Heart right ventricle (tissue), 16 donors: Measurements from ENCODE around the gene ANKRD6. TPM values are rescaled to one million over a fixed set of nuclear protein-coding genes. Genes with fewer than 3 reads are reported as not detected.
A peak's percentile ranks its signal among the peaks of the same experiment; 100 is the strongest.

Experiments used
- ATAC-seq, 8 donors: fragments of 200-7000 bp; cut with Tn5 transposase; one replicate each; pipeline ENCODE4 v1.9.1; 2020; ENCODE audit warnings: mild to moderate bottlenecking in 8 of 8, moderate library complexity in 8 of 8, moderate number of reproducible peaks in 1 of 8
- DNase-seq, 2 donors: peaks; one replicate each; pipeline ENCODE4 v3.0.0-alpha.2; 2020
- H3K27ac ChIP-seq, 10 donors: fragments of 200-600 bp; sonication (generic) in 2 of 10; one replicate each; pipeline versions ENCODE4 v1.5.0 to v1.8.0; 2020 to 2022; ENCODE audit warnings: mild to moderate bottlenecking in 3 of 10
- H3K27me3 ChIP-seq, 7 donors: fragments of 200-600 bp; one replicate each; pipeline ENCODE4 v1.8.0; 2021 to 2022; ENCODE audit warnings: mild to moderate bottlenecking in 2 of 7
- H3K36me3 ChIP-seq, 9 donors: fragments of 200-600 bp; sonication (generic) in 1 of 9; one replicate each; pipeline versions ENCODE4 v1.5.0 to v1.8.0; 2020 to 2022; ENCODE audit warnings: mild to moderate bottlenecking in 2 of 9
- H3K4me1 ChIP-seq, 9 donors: fragments of 200-600 bp; sonication (generic) in 1 of 9; one replicate each; pipeline versions ENCODE4 v1.5.0 to v1.8.0; 2020 to 2022; ENCODE audit warnings: mild to moderate bottlenecking in 4 of 9
- H3K4me3 ChIP-seq, 10 donors: fragments of 200-600 bp; sonication (generic) in 2 of 10; one replicate each; pipeline versions ENCODE4 v1.5.0 to v1.8.0; 2020 to 2022; ENCODE audit warnings: mild to moderate bottlenecking in 7 of 10, moderate library complexity in 2 of 10
- H3K9me3 ChIP-seq, 11 donors: fragments of 200-600 bp in 10 of 11; sonication (generic) in 2 of 11; one replicate each; pipeline versions ENCODE4 v1.5.0 to v1.8.0; 2013 to 2022; ENCODE audit warnings: mild to moderate bottlenecking in 2 of 11, control low read depth in 1 of 11, moderate library complexity in 1 of 11
- CTCF ChIP-seq, 9 donors: fragments of 200-600 bp; sonication (generic) in 2 of 9; IDR thresholded peaks; one replicate each; pipeline versions ENCODE4 v1.5.0 to v1.8.0; 2021 to 2022; ENCODE audit warnings: antibody characterized with exemption in 9 of 9, mild to moderate bottlenecking in 5 of 9, moderate library complexity in 1 of 9
- WGBS, 2 donors: extraction: QIAGEN DNeasy Blood & Tissue Kit; methylation state at CpG; one replicate each; pipeline ENCODE4 v1.1.7; 2013; ENCODE audit warnings: inconsistent platforms in 1 of 2; 5-methylcytosine and 5-hydroxymethylcytosine counted together
- intact Hi-C, 10 donors: fragments of 100-400 bp; cut with DNase I; formaldehyde crosslinking; loops; one replicate each; pipeline versions ENCODE4 v1.11.1 to v1.14.2; 2022
- polyA plus RNA-seq, 2 donors: library from polyadenylated mRNA; stranded (reverse); fragments of 200-250 nt; gene quantifications; one replicate each; pipeline ENCODE4 v1.2.3, GENCODE V29; 2013
- total RNA-seq, 10 donors: library from RNA; stranded (reverse); fragmentation: NEBNext Ultra II Directional in 3 of 10; extraction: Animal tissue kit (Norgen Biotek cat#: 25700) in 3 of 10; gene quantifications; one replicate each; pipeline versions ENCODE4 v1.2.1 to v1.2.4, GENCODE V29; 2021 to 2023
- donor health status: Arrhythmogenic right ventricular cardiomyopathy.
- donor health status: ischemic (EF 13 %, LVEDD 7.1; RV severe dilation, severe dysfunction).
- donor health status: healthy with polysubstance abuse.
- donor health status: DM: no; HTN: yes; CAD: no.
- donor health status: DM: no; HTN: no; CAD: no.
- donor health status: ischemic (EF 25% LVEDD 6.9; RV normal size, moderate dysfunction).
- donor health status: ischemic (EF 25% LVEDD 5.7; RV mildly dilated, moderate dysfunction).
- donor health status: healthy.
- donor health status: DM: yes; HTN: yes; CAD: no.
- donor health status: Ischemic cardiomyopathy.
- donor health status: ischemic (EF 35%, LVEDD 5.7; RV mildly dilated, moderate dysfunction).
- donor health status: nonischemic (EF 11% LVEDD 7.7; RV severe dilation, severe dysfunction).
- donor health status: DM: yes; HTN: yes; CAD: no.
- donor health status: PGD.
- donor health status: ischemic (EF 29% LVEDD 5.4; RV normal size, mild dysfunction).
- donor health status: nonischemic (EF 23%, LVEDD 6.1; RV moderate dilation, normal function).

ANKRD6 gene
- total and polyA plus RNA-seq, 12 donors, result 2.0 to 18.2 (median 9.6) TPM

DNA sequence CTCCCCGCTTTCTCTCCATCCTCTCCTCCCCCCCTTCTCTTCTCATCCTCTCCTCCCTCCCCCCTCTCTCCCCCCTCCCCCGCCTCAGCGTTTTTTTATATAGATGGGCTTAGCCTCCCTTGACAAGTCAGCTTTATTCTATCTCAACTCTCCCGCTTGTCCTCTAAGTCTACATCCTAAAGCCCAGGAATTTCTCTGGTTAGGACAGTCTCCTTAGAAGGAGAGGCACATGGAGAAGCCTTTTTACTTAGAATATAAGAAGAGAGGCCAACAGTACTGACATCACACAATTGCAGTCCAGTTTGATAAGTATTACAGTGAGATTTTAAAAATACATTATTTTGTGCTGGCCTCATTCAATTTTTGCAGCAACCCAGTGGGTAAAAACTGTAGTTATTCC is 122.1 kb downstream of the ANKRD6 start:
- H3K27me3 ChIP-seq, result no peaks in the 10 kb centered on the region
- WGBS, 2 donors, result 71 to 78% methylated on average over 3 to 4 of the region's 4 CpGs
- H3K27ac ChIP-seq, result no peak overlapping the region
- H3K4me3 ChIP-seq, result no peak overlapping the region
- peaks cover 0 to 8% (median 0%) of the 10 kb centered on the region in 11 donors for H3K9me3 ChIP-seq
- no peak for DNase-seq
- no peaks in the 10 kb centered on the region for H3K36me3 ChIP-seq
- no peak for ATAC-seq
- H3K4me1 ChIP-seq, result peaks cover 0 to 10% (median 0%) of the 10 kb centered on the region in 9 donors
- TF ChIP-seq CTCF (IDR thresholded peaks at IDR 0.05), result no peak
- intact Hi-C loops, result no loop called here

DNA sequence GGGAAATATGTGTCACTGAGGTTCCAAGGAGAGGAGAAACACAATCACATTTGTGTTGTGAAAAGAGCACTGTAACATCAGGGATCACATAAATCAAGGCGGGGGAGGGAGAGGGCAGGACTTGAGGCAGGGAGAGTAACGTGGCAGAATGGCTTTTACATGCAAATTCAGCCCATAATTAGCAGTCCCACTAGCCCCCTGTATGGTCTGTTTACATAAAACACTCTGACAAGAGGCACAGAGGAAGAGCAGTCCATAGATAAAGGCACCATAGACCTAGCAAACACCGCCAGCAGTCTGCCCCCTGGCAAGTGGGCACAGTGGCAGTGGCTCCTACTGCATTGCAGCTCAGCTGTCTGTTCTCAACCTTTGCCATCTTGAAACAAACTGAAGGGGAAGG is 122.9 kb downstream of the ANKRD6 start:
- Histone ChIP-seq H3K27ac (no peak overlapping the region), H3K4me1 (peaks cover 0 to 10% (median 0%) of the 10 kb centered on the region in 9 donors), H3K4me3 (no peak overlapping the region), H3K9me3 (peaks cover 0 to 8% (median 0%) of the 10 kb centered on the region in 11 donors), H3K36me3 (no peaks in the 10 kb centered on the region), H3K27me3 (no peaks in the 10 kb centered on the region)
- DNase-seq, result no peak
- ATAC-seq, result no peak
- 73 to 83% methylated on average over 3 of the region's 3 CpGs for WGBS, 2 donors
- intact Hi-C loops, result no loop called here
- TF ChIP-seq CTCF (IDR thresholded peaks at IDR 0.05), result no peak

DNA sequence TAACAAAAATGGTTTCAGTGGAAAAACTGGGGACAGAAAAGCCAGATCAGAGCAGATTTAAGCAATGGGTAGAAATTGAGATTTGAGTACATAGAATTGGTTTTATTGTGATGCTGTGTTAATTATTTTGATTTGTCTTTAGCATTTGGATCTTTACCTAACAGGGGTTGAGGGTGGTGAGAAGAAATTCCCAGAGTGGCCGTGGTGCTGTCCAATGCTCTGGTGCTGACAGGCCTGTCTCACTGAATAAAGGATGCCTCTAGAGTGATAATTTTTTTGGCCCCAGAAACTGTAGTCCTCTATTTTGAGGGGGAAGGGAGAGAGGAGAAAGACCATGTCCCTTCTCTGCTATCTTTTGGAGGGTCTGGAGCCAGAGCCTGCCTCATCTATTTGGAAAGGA is 126.5 kb downstream of the ANKRD6 start:
- Histone ChIP-seq H3K27me3 (no peaks in the 10 kb centered on the region), H3K36me3 (no peaks in the 10 kb centered on the region), H3K27ac (no peak overlapping the region), H3K9me3 (peaks cover 0 to 8% (median 0%) of the 10 kb centered on the region in 11 donors), H3K4me1 (peaks cover 0 to 4% (median 0%) of the 10 kb centered on the region in 9 donors), H3K4me3 (no peak overlapping the region)
- WGBS, 2 donors, result 73 to 79% methylated on average over 1 of the region's 1 CpG
- no peak for TF ChIP-seq CTCF (IDR thresholded peaks at IDR 0.05)
- ATAC-seq (no peak), DNase-seq (no peak)
- intact Hi-C loops, result no loop called here

DNA sequence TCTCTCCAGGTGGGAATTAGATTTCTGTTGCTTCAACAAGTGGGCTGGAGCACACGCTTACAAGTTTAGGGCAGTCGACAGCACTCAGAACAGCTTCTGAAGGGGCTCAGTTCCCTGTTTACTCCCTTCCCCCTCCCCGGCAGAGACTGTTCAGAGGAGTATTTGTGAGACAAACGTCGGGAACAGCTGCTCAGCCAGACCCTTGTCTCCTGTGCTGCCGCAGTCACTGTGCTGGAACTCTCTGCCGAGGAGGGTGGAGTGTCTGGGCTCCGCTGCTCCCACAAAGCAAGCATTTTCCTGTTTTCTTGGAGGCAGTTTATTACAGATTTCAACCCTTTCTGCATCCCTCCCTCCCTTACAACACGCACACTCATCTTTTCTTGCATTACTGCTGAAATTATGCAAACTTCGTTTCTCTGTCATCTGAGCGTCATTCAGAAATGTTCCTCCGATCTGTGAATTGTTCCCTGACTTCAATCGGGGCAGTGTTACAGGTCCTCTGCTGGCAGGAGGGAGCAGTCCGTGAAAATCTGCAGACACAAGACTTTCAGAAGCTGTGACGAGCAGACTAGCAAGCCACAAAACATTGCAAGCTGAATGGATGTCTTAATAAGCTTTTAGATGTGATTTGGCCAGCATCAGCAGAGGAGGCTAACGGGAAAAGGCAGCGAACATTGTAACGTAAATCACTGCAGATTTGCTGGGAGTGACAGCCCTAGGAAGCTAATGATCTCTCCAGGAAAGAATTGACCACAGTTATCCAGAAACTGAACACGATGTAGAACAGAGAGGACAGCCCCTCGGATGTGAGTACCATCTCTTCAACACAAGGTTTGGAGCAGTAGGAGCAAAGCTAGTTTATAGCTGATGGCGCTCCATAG is 129.4 kb downstream of the ANKRD6 start:
- TF ChIP-seq CTCF (IDR thresholded peaks at IDR 0.05), result no peak
- 66 to 71% methylated on average over 21 of the region's 21 CpGs for WGBS, 2 donors
- peak overlapping the region in 7 of 10 donors; percentile 1 to 40 (median 32) for H3K4me3 ChIP-seq
- DNase-seq (no peak), ATAC-seq (peak in 4 of 8 donors; percentile 32 to 60 (median 48))
- H3K27me3 ChIP-seq, result no peaks in the 10 kb centered on the region
- peaks cover 0 to 16% (median 4%) of the 10 kb centered on the region in 9 donors for H3K4me1 ChIP-seq
- peak overlapping the region in 1 of 10 donors; percentile 39 for H3K27ac ChIP-seq
- intact Hi-C loops, result no loop called here
- peaks cover 0 to 5% (median 0%) of the 10 kb centered on the region in 11 donors for H3K9me3 ChIP-seq
- H3K36me3 ChIP-seq, result peaks cover 0 to 4% (median 0%) of the 10 kb centered on the region in 9 donors
